K562 (cell line): Measurements from ENCODE around the gene NMRAL1. TPM values are rescaled to one million over a fixed set of nuclear protein-coding genes. Genes with fewer than 3 reads are reported as not detected.

Experiments used
- BRCA1 ChIP-seq, 2 experiments: fragments of 450-650 bp in 1 of 2; sonication (generic) in 1 of 2; formaldehyde crosslinking in 1 of 2; IDR thresholded peaks; 2 replicates each; pipeline versions ENCODE4 v1.5.0 to v1.6.1; 2017 to 2020; ENCODE audit warnings: mild to moderate bottlenecking in 1 of 2, missing genetic modification reagents in 1 of 2
- CHD1 ChIP-seq: fragments of 200-600 bp; sonication (generic); IDR thresholded peaks from one replicate; pipeline ENCODE4 v1.6.1; 2012; ENCODE audit warnings: mild to moderate bottlenecking, moderate library complexity, low read length, inconsistent platforms
- RBM17 ChIP-seq: fragments of 200-400 bp; formaldehyde crosslinking; IDR thresholded peaks from 2 replicates; pipeline ENCODE4 v1.6.1; 2017; ENCODE audit warnings: low read depth, mild to moderate bottlenecking, low read length, borderline replicate concordance
- STAT5A ChIP-seq: IDR thresholded peaks from 2 replicates; pipeline ENCODE4 v1.6.1; 2012; ENCODE audit warnings: low read length, inconsistent platforms, borderline replicate concordance
- ZNF224 ChIP-seq: sonication (generic); formaldehyde crosslinking; IDR thresholded peaks from 2 replicates; pipeline ENCODE4 v1.8.0; 2022; ENCODE audit warnings: mild to moderate bottlenecking, missing genetic modification reagents
- polyA plus RNA-seq, 8 experiments: library from polyadenylated mRNA; depleted of rRNA in 4 of 8; stranded (reverse) in 5 of 8; unstranded in 3 of 8; fragments of >200 nt; fragmentation: Nextera tagmentation in 2 of 8; fragmentation: Illumina TruSeq in 1 of 8; extraction: Ambion mirVana in 2 of 8; extraction: Trizol in 1 of 8; gene quantifications; 2 replicates each; pipeline versions ENCODE4 v1.2.1 to v1.2.3, GENCODE V29; 2011 to 2014; ENCODE audit warnings: inconsistent platforms in 1 of 8, missing spikeins in 1 of 8
- total RNA-seq, 7 experiments: library from RNA; depleted of rRNA in 6 of 7; stranded (reverse); fragments of >200 nt in 6 of 7; fragmentation: Illumina TruSeq in 2 of 7; extraction: Trizol in 2 of 7; gene quantifications; 2 replicates each; pipeline versions ENCODE4 v1.2.1 to v1.2.3, GENCODE V29; 2011 to 2021; ENCODE audit warnings: low replicate concordance in 1 of 7
- TF ChIP-seq, protein P1 (sequence below): fragments of 450-650 bp; IDR thresholded peaks from 2 replicates; pipeline ENCODE4 v1.6.1; 2016; ENCODE audit warnings: low read depth
- TF ChIP-seq, protein P2 (sequence below): fragments of 150-350 bp; IDR thresholded peaks from 2 replicates; pipeline ENCODE4 v1.6.1; 2014; ENCODE audit warnings: low read depth, mild to moderate bottlenecking, low read length, borderline replicate concordance
- TF ChIP-seq, protein P3 (sequence below), 3 experiments: IDR thresholded peaks in 2 of 3; conservative IDR thresholded peaks in 1 of 3; 2 replicates each; pipeline ENCODE4 v1.5.1; 2011 to 2012; ENCODE audit warnings: low read length in 3 of 3, mild to moderate bottlenecking in 3 of 3, control low read depth in 2 of 3, improper control_type of control experiment in 1 of 3, inconsistent platforms in 1 of 3, low read depth in 1 of 3, mixed read lengths in 1 of 3, moderate library complexity in 1 of 3; ENCODE audit not compliant: insufficient read depth in 2 of 3
- TF ChIP-seq, protein P4 (sequence below): fragments of 450-650 bp; IDR thresholded peaks from 2 replicates; pipeline ENCODE4 v1.7.1; 2018; ENCODE audit warnings: mild to moderate bottlenecking, low read depth; ENCODE audit not compliant: partially characterized antibody

The NMRAL1 gene
- total and polyA plus RNA-seq, 9 of the 15 experiments (the other 6 are each of a cell fraction or from before 2014, with no cell fraction given) = 6.3 to 116 (median 63.2) TPM

DNA sequence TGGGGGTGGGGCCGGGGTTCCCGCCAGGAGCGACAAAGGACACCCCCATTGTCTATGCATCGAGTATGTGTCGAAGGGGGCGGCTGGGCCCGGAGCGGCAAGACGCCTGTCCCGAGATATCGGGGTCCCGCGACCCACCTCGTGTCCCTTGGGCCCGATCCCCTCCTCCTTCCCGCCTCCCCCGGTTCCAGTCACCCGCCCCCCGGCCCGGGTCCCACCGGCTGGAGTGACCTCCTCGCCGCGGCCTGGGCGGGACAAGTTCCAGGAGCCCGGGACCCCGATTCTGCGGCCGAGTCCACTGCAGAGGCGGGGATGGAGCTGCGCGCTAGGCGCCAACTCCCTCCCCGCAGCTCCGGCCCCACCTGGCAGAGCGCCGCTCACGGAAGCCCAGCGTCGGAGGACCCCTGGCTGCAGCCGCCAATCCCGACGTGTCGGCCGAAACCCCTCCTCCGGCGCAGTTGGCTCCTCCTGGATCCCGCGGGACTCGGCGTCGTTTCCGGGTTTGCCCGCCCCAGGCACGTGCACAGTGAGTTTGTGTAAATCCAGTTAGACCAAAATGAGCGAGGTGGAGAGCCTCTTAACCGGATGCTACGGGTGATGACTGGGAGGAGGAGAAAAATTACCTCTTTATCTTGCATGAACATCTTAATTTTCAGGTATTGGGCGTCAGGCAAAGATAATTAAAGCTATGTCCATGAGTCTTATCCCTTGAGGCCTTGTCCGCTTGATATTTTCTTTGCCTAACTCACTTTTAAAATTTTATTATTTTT is at the start of gene NMRAL1 (continued):
- TF ChIP-seq, protein P1, sequence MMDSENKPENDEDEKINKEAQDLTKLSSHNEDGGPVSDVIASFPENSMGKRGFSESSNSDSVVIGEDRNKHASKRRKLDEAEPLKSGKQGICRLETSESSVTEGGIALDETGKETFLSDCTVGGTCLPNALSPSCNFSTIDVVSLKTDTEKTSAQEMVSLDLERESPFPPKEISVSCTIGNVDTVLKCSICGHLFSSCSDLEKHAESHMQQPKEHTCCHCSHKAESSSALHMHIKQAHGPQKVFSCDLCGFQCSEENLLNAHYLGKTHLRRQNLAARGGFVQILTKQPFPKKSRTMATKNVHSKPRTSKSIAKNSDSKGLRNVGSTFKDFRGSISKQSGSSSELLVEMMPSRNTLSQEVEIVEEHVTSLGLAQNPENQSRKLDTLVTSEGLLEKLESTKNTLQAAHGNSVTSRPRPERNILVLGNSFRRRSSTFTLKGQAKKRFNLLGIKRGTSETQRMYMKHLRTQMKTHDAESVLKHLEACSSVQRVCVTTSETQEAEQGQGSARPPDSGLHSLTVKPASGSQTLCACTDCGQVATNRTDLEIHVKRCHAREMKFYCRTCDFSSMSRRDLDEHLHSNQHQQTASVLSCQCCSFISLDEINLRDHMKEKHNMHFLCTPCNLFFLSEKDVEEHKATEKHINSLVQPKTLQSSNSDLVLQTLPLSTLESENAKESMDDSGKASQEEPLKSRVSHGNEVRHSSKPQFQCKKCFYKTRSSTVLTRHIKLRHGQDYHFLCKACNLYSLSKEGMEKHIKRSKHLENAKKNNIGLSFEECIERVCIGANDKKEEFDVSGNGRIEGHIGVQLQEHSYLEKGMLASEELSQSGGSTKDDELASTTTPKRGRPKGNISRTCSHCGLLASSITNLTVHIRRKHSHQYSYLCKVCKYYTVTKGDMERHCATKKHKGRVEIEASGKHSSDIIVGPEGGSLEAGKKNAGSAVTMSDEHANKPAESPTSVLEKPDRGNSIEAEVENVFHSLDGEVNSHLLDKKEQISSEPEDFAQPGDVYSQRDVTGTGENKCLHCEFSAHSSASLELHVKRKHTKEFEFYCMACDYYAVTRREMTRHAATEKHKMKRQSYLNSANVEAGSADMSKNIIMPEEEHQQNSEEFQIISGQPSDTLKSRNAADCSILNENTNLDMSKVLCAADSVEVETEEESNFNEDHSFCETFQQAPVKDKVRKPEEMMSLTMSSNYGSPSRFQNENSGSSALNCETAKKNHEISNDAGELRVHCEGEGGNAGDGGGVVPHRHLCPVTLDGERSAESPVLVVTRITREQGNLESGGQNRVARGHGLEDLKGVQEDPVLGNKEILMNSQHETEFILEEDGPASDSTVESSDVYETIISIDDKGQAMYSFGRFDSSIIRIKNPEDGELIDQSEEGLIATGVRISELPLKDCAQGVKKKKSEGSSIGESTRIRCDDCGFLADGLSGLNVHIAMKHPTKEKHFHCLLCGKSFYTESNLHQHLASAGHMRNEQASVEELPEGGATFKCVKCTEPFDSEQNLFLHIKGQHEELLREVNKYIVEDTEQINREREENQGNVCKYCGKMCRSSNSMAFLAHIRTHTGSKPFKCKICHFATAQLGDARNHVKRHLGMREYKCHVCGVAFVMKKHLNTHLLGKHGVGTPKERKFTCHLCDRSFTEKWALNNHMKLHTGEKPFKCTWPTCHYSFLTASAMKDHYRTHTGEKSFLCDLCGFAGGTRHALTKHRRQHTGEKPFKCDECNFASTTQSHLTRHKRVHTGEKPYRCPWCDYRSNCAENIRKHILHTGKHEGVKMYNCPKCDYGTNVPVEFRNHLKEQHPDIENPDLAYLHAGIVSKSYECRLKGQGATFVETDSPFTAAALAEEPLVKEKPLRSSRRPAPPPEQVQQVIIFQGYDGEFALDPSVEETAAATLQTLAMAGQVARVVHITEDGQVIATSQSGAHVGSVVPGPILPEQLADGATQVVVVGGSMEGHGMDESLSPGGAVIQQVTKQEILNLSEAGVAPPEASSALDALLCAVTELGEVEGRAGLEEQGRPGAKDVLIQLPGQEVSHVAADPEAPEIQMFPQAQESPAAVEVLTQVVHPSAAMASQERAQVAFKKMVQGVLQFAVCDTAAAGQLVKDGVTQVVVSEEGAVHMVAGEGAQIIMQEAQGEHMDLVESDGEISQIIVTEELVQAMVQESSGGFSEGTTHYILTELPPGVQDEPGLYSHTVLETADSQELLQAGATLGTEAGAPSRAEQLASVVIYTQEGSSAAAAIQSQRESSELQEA = no peak
- TF ChIP-seq, protein P2, sequence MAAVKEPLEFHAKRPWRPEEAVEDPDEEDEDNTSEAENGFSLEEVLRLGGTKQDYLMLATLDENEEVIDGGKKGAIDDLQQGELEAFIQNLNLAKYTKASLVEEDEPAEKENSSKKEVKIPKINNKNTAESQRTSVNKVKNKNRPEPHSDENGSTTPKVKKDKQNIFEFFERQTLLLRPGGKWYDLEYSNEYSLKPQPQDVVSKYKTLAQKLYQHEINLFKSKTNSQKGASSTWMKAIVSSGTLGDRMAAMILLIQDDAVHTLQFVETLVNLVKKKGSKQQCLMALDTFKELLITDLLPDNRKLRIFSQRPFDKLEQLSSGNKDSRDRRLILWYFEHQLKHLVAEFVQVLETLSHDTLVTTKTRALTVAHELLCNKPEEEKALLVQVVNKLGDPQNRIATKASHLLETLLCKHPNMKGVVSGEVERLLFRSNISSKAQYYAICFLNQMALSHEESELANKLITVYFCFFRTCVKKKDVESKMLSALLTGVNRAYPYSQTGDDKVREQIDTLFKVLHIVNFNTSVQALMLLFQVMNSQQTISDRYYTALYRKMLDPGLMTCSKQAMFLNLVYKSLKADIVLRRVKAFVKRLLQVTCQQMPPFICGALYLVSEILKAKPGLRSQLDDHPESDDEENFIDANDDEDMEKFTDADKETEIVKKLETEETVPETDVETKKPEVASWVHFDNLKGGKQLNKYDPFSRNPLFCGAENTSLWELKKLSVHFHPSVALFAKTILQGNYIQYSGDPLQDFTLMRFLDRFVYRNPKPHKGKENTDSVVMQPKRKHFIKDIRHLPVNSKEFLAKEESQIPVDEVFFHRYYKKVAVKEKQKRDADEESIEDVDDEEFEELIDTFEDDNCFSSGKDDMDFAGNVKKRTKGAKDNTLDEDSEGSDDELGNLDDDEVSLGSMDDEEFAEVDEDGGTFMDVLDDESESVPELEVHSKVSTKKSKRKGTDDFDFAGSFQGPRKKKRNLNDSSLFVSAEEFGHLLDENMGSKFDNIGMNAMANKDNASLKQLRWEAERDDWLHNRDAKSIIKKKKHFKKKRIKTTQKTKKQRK = no peak
- TF ChIP-seq ZNF224 (CRISPR knock-in tag) (no peak), RBM17 (no peak), STAT5A (peak; percentile 8; the same call in 1 of the 2 replicates), BRCA1 (IDR thresholded peaks at IDR 0.05) (no peak), BRCA1 (CRISPR knock-in tag; IDR thresholded peaks at IDR 0.05) (no peak), CHD1 (no peak)
- TF ChIP-seq, protein P3, sequence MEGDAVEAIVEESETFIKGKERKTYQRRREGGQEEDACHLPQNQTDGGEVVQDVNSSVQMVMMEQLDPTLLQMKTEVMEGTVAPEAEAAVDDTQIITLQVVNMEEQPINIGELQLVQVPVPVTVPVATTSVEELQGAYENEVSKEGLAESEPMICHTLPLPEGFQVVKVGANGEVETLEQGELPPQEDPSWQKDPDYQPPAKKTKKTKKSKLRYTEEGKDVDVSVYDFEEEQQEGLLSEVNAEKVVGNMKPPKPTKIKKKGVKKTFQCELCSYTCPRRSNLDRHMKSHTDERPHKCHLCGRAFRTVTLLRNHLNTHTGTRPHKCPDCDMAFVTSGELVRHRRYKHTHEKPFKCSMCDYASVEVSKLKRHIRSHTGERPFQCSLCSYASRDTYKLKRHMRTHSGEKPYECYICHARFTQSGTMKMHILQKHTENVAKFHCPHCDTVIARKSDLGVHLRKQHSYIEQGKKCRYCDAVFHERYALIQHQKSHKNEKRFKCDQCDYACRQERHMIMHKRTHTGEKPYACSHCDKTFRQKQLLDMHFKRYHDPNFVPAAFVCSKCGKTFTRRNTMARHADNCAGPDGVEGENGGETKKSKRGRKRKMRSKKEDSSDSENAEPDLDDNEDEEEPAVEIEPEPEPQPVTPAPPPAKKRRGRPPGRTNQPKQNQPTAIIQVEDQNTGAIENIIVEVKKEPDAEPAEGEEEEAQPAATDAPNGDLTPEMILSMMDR (IDR thresholded peaks at IDR 0.05 in 2 of 3, conservative IDR thresholded peaks at IDR 0.05 in 1 of 3; ENCODE audit: insufficient read depth in 2 of 3, low read depth in 1 of 3, low read length in 3 of 3) = peak in 2 of 3 experiments; percentile 14 to 30; a peak in 3 of 6 replicates
- TF ChIP-seq, protein P4, sequence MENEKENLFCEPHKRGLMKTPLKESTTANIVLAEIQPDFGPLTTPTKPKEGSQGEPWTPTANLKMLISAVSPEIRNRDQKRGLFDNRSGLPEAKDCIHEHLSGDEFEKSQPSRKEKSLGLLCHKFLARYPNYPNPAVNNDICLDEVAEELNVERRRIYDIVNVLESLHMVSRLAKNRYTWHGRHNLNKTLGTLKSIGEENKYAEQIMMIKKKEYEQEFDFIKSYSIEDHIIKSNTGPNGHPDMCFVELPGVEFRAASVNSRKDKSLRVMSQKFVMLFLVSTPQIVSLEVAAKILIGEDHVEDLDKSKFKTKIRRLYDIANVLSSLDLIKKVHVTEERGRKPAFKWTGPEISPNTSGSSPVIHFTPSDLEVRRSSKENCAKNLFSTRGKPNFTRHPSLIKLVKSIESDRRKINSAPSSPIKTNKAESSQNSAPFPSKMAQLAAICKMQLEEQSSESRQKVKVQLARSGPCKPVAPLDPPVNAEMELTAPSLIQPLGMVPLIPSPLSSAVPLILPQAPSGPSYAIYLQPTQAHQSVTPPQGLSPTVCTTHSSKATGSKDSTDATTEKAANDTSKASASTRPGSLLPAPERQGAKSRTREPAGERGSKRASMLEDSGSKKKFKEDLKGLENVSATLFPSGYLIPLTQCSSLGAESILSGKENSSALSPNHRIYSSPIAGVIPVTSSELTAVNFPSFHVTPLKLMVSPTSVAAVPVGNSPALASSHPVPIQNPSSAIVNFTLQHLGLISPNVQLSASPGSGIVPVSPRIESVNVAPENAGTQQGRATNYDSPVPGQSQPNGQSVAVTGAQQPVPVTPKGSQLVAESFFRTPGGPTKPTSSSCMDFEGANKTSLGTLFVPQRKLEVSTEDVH = peak; percentile 70
